ENCODE data around the gene TMEM25.

TMEM25 gene

DNA sequence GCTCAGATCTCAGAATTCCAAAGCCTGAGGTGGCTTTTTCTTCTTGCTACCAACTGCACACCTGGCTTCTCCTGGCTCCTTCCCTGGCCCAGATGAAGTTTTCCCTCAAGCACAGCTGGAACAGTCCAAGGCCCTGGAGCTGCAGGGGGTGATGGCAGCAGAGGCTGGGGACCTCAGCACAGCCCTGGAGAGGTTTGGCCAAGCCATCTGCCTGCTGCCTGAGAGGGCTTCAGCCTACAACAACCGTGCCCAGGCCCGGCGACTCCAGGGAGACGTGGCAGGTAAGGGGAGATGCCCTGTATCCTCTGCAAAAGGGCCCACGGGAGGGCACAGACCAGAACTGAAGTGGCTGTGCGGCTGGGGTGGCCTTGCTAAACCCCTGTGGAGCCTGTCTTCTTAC lies 2.5 kb upstream of the TMEM25 start:
- Histone ChIP-seq H3K27me3 (replicated peaks; ENCODE audit: control insufficient read depth, insufficient read depth, low read length) (no peaks in the 10 kb centered on the region), H3K36me3 (ENCODE audit: control insufficient read depth, insufficient read depth, low read length) (peaks cover 6% of the 10 kb centered on the region), H3K4me3 (replicated peaks; ENCODE audit: low read depth, low read length) (no peak overlapping the region)
- TF ChIP-seq, protein P1, sequence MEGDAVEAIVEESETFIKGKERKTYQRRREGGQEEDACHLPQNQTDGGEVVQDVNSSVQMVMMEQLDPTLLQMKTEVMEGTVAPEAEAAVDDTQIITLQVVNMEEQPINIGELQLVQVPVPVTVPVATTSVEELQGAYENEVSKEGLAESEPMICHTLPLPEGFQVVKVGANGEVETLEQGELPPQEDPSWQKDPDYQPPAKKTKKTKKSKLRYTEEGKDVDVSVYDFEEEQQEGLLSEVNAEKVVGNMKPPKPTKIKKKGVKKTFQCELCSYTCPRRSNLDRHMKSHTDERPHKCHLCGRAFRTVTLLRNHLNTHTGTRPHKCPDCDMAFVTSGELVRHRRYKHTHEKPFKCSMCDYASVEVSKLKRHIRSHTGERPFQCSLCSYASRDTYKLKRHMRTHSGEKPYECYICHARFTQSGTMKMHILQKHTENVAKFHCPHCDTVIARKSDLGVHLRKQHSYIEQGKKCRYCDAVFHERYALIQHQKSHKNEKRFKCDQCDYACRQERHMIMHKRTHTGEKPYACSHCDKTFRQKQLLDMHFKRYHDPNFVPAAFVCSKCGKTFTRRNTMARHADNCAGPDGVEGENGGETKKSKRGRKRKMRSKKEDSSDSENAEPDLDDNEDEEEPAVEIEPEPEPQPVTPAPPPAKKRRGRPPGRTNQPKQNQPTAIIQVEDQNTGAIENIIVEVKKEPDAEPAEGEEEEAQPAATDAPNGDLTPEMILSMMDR (IDR thresholded peaks at IDR 0.05; ENCODE audit: insufficient read depth, low read length, poor library complexity, severe bottlenecking): no peak
- no peak for DNase-seq (ENCODE audit: extremely low read depth, insufficient read length)

DNA sequence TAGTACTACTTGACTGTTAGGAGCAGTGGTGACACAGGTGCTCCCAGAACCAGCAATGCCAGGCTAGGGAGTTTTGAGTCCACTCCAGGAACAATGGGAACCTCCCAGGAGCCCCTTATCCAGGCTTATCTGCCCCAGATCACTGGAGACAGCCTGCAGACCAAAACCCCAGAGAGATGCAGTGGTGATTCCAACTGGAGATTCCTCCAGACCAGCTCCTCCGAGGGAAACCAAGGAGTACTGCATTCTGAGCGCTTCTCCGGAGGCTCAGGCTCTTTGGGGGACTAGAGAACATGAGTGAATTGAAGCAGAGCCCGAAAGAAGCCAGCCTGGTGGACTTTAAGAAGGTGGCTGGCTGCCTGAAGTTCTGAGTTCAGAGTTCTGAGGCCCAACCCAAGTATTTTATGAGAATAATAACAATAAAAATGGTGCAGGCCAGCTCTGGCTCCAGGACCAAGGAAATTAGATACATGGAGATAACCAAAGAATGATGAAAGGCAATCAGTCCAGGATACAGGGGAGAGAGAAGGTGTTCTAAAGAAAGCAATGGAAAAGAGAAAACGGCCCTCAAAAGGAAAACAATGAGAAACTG lies 1.3 kb upstream of the TMEM25 start:
- Histone ChIP-seq H3K36me3 (ENCODE audit: control insufficient read depth, insufficient read depth, low read length) (peaks cover 3% of the 10 kb centered on the region), H3K4me3 (replicated peaks; ENCODE audit: low read depth, low read length) (no peak overlapping the region; the same call in 1 of the 2 replicates), H3K27me3 (replicated peaks; ENCODE audit: control insufficient read depth, insufficient read depth, low read length) (no peaks in the 10 kb centered on the region)
- TF ChIP-seq, protein P1 (IDR thresholded peaks at IDR 0.05; ENCODE audit: insufficient read depth, low read length, poor library complexity, severe bottlenecking): no peak
- no peak for DNase-seq (ENCODE audit: extremely low read depth, insufficient read length)

DNA sequence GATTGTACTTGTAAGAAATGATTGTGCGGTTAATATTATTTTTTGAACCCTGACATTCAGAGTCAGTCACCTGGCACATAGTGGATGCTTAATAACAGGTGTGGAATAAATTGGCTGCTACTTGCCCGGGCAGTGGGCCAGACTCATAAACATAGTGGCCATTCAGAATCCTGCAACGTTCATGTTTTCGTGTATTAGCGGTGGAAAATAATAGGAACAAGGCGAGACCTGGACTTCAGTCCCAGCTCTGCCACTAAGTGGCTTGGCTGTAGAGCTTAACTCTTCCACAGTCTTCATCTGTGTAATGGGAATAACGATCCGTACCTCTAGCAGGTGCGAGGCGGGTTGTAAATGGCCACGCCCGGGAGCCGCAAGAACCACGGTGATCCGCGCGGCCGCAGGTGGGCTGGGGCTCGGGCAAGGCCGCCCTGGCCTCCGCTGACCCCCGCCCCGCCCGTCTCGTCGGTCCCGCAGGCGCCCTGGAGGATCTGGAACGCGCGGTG lies 761 bp upstream of the TMEM25 start:
- DNase-seq (ENCODE audit: extremely low read depth, insufficient read length): no peak
- TF ChIP-seq, protein P1 (IDR thresholded peaks at IDR 0.05; ENCODE audit: insufficient read depth, low read length, poor library complexity, severe bottlenecking): no peak
- H3K27me3 ChIP-seq (replicated peaks; ENCODE audit: control insufficient read depth, insufficient read depth, low read length): no peaks in the 10 kb centered on the region
- H3K4me3 ChIP-seq (replicated peaks; ENCODE audit: low read depth, low read length): peak overlapping the region; percentile 71
- no peaks in the 10 kb centered on the region; the same call in 1 of the 2 replicates for H3K36me3 ChIP-seq (ENCODE audit: control insufficient read depth, insufficient read depth, low read length)

DNA sequence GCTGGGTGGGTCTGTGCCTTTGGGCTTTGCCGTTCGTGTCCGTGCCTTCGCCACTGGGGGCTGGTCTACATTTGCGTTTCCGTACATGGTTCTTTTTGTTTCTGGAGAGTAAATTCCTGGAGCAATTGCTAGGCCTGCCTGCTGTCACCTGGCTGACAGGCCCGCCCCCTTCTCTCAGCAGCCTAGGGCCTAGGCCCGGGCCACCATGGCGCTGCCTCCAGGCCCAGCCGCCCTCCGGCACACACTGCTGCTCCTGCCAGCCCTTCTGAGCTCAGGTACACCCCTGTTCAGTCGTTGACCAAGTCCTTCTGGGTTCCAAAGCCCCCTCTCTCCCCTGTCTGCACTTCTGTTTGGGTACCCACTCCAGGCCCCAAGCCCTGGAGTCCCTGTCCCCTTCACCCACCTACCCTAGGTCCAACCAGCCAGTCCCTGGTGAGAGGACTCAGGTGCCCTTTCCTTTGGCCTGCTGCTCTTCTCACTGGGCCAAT lies 649 bp downstream of the TMEM25 start:
- Histone ChIP-seq H3K36me3 (ENCODE audit: control insufficient read depth, insufficient read depth, low read length) (no peaks in the 10 kb centered on the region), H3K27me3 (replicated peaks; ENCODE audit: control insufficient read depth, insufficient read depth, low read length) (no peaks in the 10 kb centered on the region), H3K4me3 (replicated peaks; ENCODE audit: low read depth, low read length) (peak overlapping the region; percentile 71)
- TF ChIP-seq, protein P1 (IDR thresholded peaks at IDR 0.05; ENCODE audit: insufficient read depth, low read length, poor library complexity, severe bottlenecking): no peak
- DNase-seq (ENCODE audit: extremely low read depth, insufficient read length): no peak

DNA sequence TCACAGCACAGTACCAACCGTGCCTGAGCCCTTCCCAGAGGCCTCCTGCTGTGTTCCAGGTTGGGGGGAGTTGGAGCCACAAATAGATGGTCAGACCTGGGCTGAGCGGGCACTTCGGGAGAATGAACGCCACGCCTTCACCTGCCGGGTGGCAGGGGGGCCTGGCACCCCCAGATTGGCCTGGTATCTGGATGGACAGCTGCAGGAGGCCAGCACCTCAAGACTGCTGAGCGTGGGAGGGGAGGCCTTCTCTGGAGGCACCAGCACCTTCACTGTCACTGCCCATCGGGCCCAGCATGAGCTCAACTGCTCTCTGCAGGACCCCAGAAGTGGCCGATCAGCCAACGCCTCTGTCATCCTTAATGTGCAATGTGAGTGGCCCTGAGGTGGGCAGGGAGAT lies 1.1 kb downstream of the TMEM25 start:
- TF ChIP-seq, protein P1 (IDR thresholded peaks at IDR 0.05; ENCODE audit: insufficient read depth, low read length, poor library complexity, severe bottlenecking): no peak

More for the DNA sequence above, 1.1 kb downstream of the TMEM25 start:
- Histone ChIP-seq H3K27me3 (replicated peaks; ENCODE audit: control insufficient read depth, insufficient read depth, low read length) (no peaks in the 10 kb centered on the region), H3K36me3 (ENCODE audit: control insufficient read depth, insufficient read depth, low read length) (no peaks in the 10 kb centered on the region), H3K4me3 (replicated peaks; ENCODE audit: low read depth, low read length) (no peak overlapping the region)
- DNase-seq (ENCODE audit: extremely low read depth, insufficient read length): no peak
